Upper lobe of left lung (tissue), 4 donors: Measurements from ENCODE around the gene PBRM1.

Source experiments
- CTCF ChIP-seq, 6 experiments: fragments of 450-650 bp in 4 of 6; fragments of 200-600 bp in 2 of 6; sonication (generic) in 2 of 6; IDR thresholded peaks; one replicate each; pipeline ENCODE4 v1.5.1; 2016 to 2019; ENCODE audit warnings: antibody characterized with exemption in 6 of 6
- EP300 ChIP-seq, 4 donors: sonication (generic); formaldehyde crosslinking; IDR thresholded peaks; one replicate each; pipeline ENCODE4 v1.5.1; 2017; ENCODE audit warnings: antibody characterized with exemption in 4 of 4, control low read depth in 2 of 4
- POLR2A ChIP-seq, 4 donors: fragments of 450-650 bp; IDR thresholded peaks; one replicate each; pipeline ENCODE4 v1.5.1; 2016 to 2017; ENCODE audit warnings: antibody characterized with exemption in 4 of 4, mild to moderate bottlenecking in 2 of 4
- POLR2AphosphoS5 ChIP-seq, 2 donors: sonication (generic); formaldehyde crosslinking; IDR thresholded peaks; one replicate each; pipeline ENCODE4 v1.5.1; 2017; ENCODE audit warnings: antibody characterized with exemption in 2 of 2

DNA sequence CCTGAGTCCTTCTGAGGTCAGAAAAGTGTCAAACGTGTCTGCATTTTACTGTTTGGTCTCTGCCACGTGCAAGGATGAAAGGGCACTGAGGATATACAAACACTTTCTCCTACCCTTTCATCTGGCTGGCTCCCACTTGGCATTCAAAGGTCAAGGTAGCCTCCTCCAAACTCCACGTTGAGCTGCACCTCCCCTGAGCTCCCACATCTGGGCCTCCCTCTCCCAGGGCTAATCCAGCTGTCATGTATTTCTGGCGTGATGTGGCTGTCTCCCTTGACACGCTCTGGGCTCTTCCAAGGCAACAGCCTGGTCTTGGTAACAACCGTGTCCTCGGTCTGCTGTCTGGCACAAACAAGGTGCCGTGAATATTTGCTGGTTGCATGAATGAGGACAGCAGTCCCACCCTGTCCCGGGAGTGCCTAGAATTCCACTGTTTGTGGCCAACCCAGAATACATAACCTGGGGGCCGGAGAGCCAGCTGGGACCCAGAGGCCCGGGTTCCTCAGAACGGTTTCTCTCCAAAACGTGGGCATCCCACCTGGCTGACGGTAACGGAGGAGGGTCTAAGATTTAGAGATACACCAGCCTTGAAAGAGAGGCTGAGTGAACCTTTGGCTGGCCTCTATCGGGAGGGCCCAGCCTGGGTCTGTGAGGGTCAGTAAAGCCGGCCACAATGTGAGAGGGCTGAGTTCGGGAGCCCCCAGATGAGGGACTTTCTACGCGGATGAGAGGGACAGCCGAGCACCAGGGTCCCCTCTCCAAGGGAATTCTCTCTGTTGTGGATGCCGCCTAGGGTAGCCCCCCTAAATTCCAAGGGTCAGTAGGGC is 19.1 kb upstream of the PBRM1 start:
- TF ChIP-seq POLR2A (IDR thresholded peaks at IDR 0.05) = no peak
- no peak for TF ChIP-seq CTCF (IDR thresholded peaks at IDR 0.05)
- TF ChIP-seq POLR2AphosphoS5 (IDR thresholded peaks at IDR 0.05) = no peak
- no peak for TF ChIP-seq EP300 (IDR thresholded peaks at IDR 0.05)
